ENCODE data around the gene TMEM59. TPM values are rescaled to one million over a fixed set of nuclear protein-coding genes. Genes with fewer than 3 reads are reported as not detected.
"Not testable (repeated sequence)": the region's sequence is repeated elsewhere in the genome, so short reads cannot be mapped to it uniquely, and the experiment has no call there.

TMEM59 gene
- total RNA-seq, 1 experiment from 2014 or later: 192 TPM

GRCh38 chr1:54053745-54054437, 887 bp upstream of the TMEM59 start:
- H3K27me3 Mint-ChIP-seq (ENCODE audit: insufficient read depth, unreplicated experiment): no peaks in the 10 kb centered on the region
- POLR2A ChIA-PET: interaction anchor here (0.6 to 4.6 kb wide), 21 partner anchors 8 to 798 kb away, joined by 3 to 45 read pairs (median 7); partner anchors contain the start of genes IFT25, LDLRAD1, LRRC42 and NDC1
- intact Hi-C loops (cut with micrococcal nuclease): loop anchor here (1.0 to 5.0 kb wide), 2 partner anchors 177 to 193 kb away; no protein-coding TSS in a partner anchor

GRCh38 chr1:54052431-54052933, 522 bp downstream of the TMEM59 start:
- no peak overlapping the region for H3K4me3 Mint-ChIP-seq (ENCODE audit: unreplicated experiment)
- intact Hi-C loops (cut with micrococcal nuclease): loop anchor here (5.0 kb wide), 1 partner anchor 175 kb away; no protein-coding TSS in a partner anchor
- BruUV-seq (replicated peaks): TSS peak; percentile 31
- H3K4me1 Mint-ChIP-seq (ENCODE audit: insufficient read depth, unreplicated experiment): peaks cover 10% of the 10 kb centered on the region
- peak; percentile 45 for DNase-seq (ENCODE audit: unreplicated experiment)
- H3K27ac Mint-ChIP-seq (ENCODE audit: low read depth, unreplicated experiment): no peak overlapping the region
- no peaks in the 10 kb centered on the region for H3K9me3 Mint-ChIP-seq (ENCODE audit: unreplicated experiment)
- CTCF ChIA-PET: interaction anchor here (0.6 to 3.0 kb wide), 9 partner anchors 17 to 436 kb away, joined by 3 to 9 read pairs (median 3); no protein-coding TSS in a partner anchor
- TF ChIP-seq CTCF (IDR thresholded peaks at IDR 0.05; ENCODE audit: unreplicated experiment): no peak
- no peaks in the 10 kb centered on the region for H3K27me3 Mint-ChIP-seq (ENCODE audit: insufficient read depth, unreplicated experiment)
- POLR2A ChIA-PET: interaction anchor here (0.6 to 4.6 kb wide), 28 partner anchors 9 to 882 kb away, joined by 3 to 45 read pairs (median 6); partner anchors contain the start of genes CYB5RL, IFT25, LDLRAD1 and LRRC42
- peaks cover 6% of the 10 kb centered on the region for H3K36me3 Mint-ChIP-seq (ENCODE audit: insufficient read depth, unreplicated experiment)

More at GRCh38 chr1:54053745-54054437, 887 bp upstream of the TMEM59 start:
- H3K4me1 Mint-ChIP-seq (ENCODE audit: insufficient read depth, unreplicated experiment): peaks cover 16% of the 10 kb centered on the region
- H3K27ac Mint-ChIP-seq (ENCODE audit: low read depth, unreplicated experiment): no peak overlapping the region
- H3K36me3 Mint-ChIP-seq (ENCODE audit: insufficient read depth, unreplicated experiment): peaks cover 15% of the 10 kb centered on the region
- no peak overlapping the region for H3K4me3 Mint-ChIP-seq (ENCODE audit: unreplicated experiment)
- DNase-seq (ENCODE audit: unreplicated experiment): no peak
- H3K9me3 Mint-ChIP-seq (ENCODE audit: unreplicated experiment): no peaks in the 10 kb centered on the region
- TF ChIP-seq CTCF (IDR thresholded peaks at IDR 0.05; ENCODE audit: unreplicated experiment): no peak
- no TSS peak for BruUV-seq (replicated peaks)
- CTCF ChIA-PET: interaction anchor here (1.2 to 3.0 kb wide), 3 partner anchors 24 to 193 kb away, joined by 3 to 9 read pairs (median 8); no protein-coding TSS in a partner anchor

GRCh38 chr1:54051933-54052430, 1.0 kb downstream of the TMEM59 start:
- no peak for TF ChIP-seq CTCF (IDR thresholded peaks at IDR 0.05; ENCODE audit: unreplicated experiment)
- Mint-ChIP-seq H3K27ac (ENCODE audit: low read depth, unreplicated experiment) (no peak overlapping the region), H3K9me3 (ENCODE audit: unreplicated experiment) (no peaks in the 10 kb centered on the region), H3K27me3 (ENCODE audit: insufficient read depth, unreplicated experiment) (no peaks in the 10 kb centered on the region), H3K4me1 (ENCODE audit: insufficient read depth, unreplicated experiment) (peaks cover 10% of the 10 kb centered on the region), H3K36me3 (ENCODE audit: insufficient read depth, unreplicated experiment) (peaks cover under 1% of the 10 kb centered on the region), H3K4me3 (ENCODE audit: unreplicated experiment) (no peak overlapping the region)
- no TSS peak for BruUV-seq (replicated peaks)
- ChIA-PET POLR2A (interaction anchor here (0.6 to 4.6 kb wide), 24 partner anchors 11 to 882 kb away, joined by 3 to 45 read pairs (median 6); partner anchors contain the start of genes CYB5RL, IFT25, LRRC42 and MRPL37), CTCF (interaction anchor here (0.6 to 3.0 kb wide), 12 partner anchors 18 to 437 kb away, joined by 3 to 9 read pairs (median 3); no protein-coding TSS in a partner anchor)
- intact Hi-C loops (cut with micrococcal nuclease): loop anchor here (5.0 kb wide), 1 partner anchor 175 kb away; no protein-coding TSS in a partner anchor
- peak; percentile 3 for DNase-seq (ENCODE audit: unreplicated experiment)

- not testable (repeated sequence) for H3K9me3 Mint-ChIP-seq (ENCODE audit: unreplicated experiment); H3K4me3 Mint-ChIP-seq (ENCODE audit: unreplicated experiment); DNase-seq (ENCODE audit: unreplicated experiment); H3K36me3 Mint-ChIP-seq (ENCODE audit: insufficient read depth, unreplicated experiment); BruUV-seq (replicated peaks); H3K27me3 Mint-ChIP-seq (ENCODE audit: insufficient read depth, unreplicated experiment); H3K27ac Mint-ChIP-seq (ENCODE audit: low read depth, unreplicated experiment)
- POLR2A ChIA-PET: interaction anchor here (3.7 kb wide), 1 partner anchor 9 kb away, joined by 30 read pairs; no protein-coding TSS in a partner anchor
- CTCF ChIA-PET: interaction anchor here (0.5 to 0.7 kb wide), 3 partner anchors 138 to 1637 kb away, joined by 3 to 4 read pairs (median 3); no protein-coding TSS in a partner anchor
- intact Hi-C loops (cut with micrococcal nuclease): loop anchor here (5.0 kb wide), 1 partner anchor 173 kb away; no protein-coding TSS in a partner anchor
- H3K4me1 Mint-ChIP-seq (ENCODE audit: insufficient read depth, unreplicated experiment): peaks cover 11% of the 10 kb centered on the region
Observed at GRCh38 chr1:54050435-54050834, 2.6 kb downstream of the TMEM59 start.

Measured in MCF 10A (cell line).